Measurements from ENCODE around the gene HEATR5A.

The HEATR5A gene

GRCh38 chr14:31435276-31435675 is 14.9 kb upstream of the HEATR5A start:
- no peak for DNase-seq (ENCODE audit: low spot score)
- H3K18ac ChIP-seq (ENCODE audit: low read length): no peak overlapping the region
- no peak overlapping the region for H3K4me3 ChIP-seq (ENCODE audit: low read length in 2 of 2)
- no peak overlapping the region for H2BK5ac ChIP-seq (ENCODE audit: low read length)
- no peak overlapping the region for H2AK5ac ChIP-seq (ENCODE audit: low read depth, low read length)
- H3K27ac ChIP-seq (replicated peaks; ENCODE audit: low read length): no peak overlapping the region
- no peak overlapping the region for H4K8ac ChIP-seq (ENCODE audit: low read depth, low read length)
- no peak overlapping the region for H4K91ac ChIP-seq (ENCODE audit: low read depth, low read length, poor library complexity)
- no peak overlapping the region for H3K9ac ChIP-seq (ENCODE audit: low read depth, low read length, poor library complexity)
- H3K4me1 ChIP-seq (ENCODE audit: control insufficient read depth in 2 of 2, insufficient read depth in 1 of 2, low read depth in 1 of 2, low read length in 2 of 2): peaks cover 0 to 9% of the 10 kb centered on the region in 2 donors
- H3K36me3 ChIP-seq (replicated peaks in 1 of 2; ENCODE audit: control insufficient read depth in 2 of 2, insufficient read depth in 2 of 2, low read length in 2 of 2): no peaks in the 10 kb centered on the region
- H3K4ac ChIP-seq (ENCODE audit: low read length): no peak overlapping the region
- peaks cover 0 to 22% of the 10 kb centered on the region in 2 donors for H3K9me3 ChIP-seq (replicated peaks in 1 of 2; ENCODE audit: control insufficient read depth in 2 of 2, insufficient read depth in 1 of 2, low read depth in 1 of 2, low read length in 2 of 2)
- H3K23ac ChIP-seq (ENCODE audit: low read depth, low read length, poor library complexity): no peak overlapping the region
- no peak overlapping the region for H2BK15ac ChIP-seq (ENCODE audit: low read length)
- no peak overlapping the region for H2AFZ ChIP-seq (ENCODE audit: low read length)
- H3K79me1 ChIP-seq (ENCODE audit: low read depth, low read length): no peaks in the 10 kb centered on the region
- H3K4me2 ChIP-seq (ENCODE audit: insufficient read depth, low read length, poor library complexity, severe bottlenecking): no peak overlapping the region
- H2BK12ac ChIP-seq (ENCODE audit: low read length): no peak overlapping the region
- no peak overlapping the region for H2BK120ac ChIP-seq (ENCODE audit: low read depth, low read length)
- H3K27me3 ChIP-seq (ENCODE audit: control insufficient read depth in 3 of 3, insufficient read depth in 3 of 3, low read depth in 1 of 3, low read length in 3 of 3): no peaks in the 10 kb centered on the region
- no peak overlapping the region for H3K14ac ChIP-seq (ENCODE audit: low read length)

GRCh38 chr14:31430634-31431264 is 10.4 kb upstream of the HEATR5A start:
- Histone ChIP-seq H4K8ac (ENCODE audit: low read depth, low read length) (no peak overlapping the region), H2BK15ac (ENCODE audit: low read length) (no peak overlapping the region), H2AFZ (ENCODE audit: low read length) (no peak overlapping the region), H3K4me2 (ENCODE audit: insufficient read depth, low read length, poor library complexity, severe bottlenecking) (no peak overlapping the region), H3K79me1 (ENCODE audit: low read depth, low read length) (no peaks in the 10 kb centered on the region), H3K9ac (ENCODE audit: low read depth, low read length, poor library complexity) (no peak overlapping the region), H2BK120ac (ENCODE audit: low read depth, low read length) (no peak overlapping the region), H4K91ac (ENCODE audit: low read depth, low read length, poor library complexity) (no peak overlapping the region), H3K9me3 (replicated peaks in 1 of 2; ENCODE audit: control insufficient read depth in 2 of 2, insufficient read depth in 1 of 2, low read depth in 1 of 2, low read length in 2 of 2) (peaks cover 0 to 15% of the 10 kb centered on the region in 2 donors), H3K27me3 (ENCODE audit: control insufficient read depth in 3 of 3, insufficient read depth in 3 of 3, low read depth in 1 of 3, low read length in 3 of 3) (no peaks in the 10 kb centered on the region), H3K36me3 (replicated peaks in 1 of 2; ENCODE audit: control insufficient read depth in 2 of 2, insufficient read depth in 2 of 2, low read length in 2 of 2) (no peaks in the 10 kb centered on the region), H2BK5ac (ENCODE audit: low read length) (no peak overlapping the region), H3K27ac (replicated peaks; ENCODE audit: low read length) (no peak overlapping the region), H3K23ac (ENCODE audit: low read depth, low read length, poor library complexity) (no peak overlapping the region), H3K14ac (ENCODE audit: low read length) (no peak overlapping the region), H3K4me3 (ENCODE audit: low read length in 2 of 2) (no peak overlapping the region), H2AK5ac (ENCODE audit: low read depth, low read length) (no peak overlapping the region), H3K4ac (ENCODE audit: low read length) (no peak overlapping the region), H3K18ac (ENCODE audit: low read length) (no peak overlapping the region), H3K4me1 (ENCODE audit: control insufficient read depth in 2 of 2, insufficient read depth in 1 of 2, low read depth in 1 of 2, low read length in 2 of 2) (peaks cover 0 to under 1% of the 10 kb centered on the region in 2 donors), H2BK12ac (ENCODE audit: low read length) (no peak overlapping the region)
- no CpG with 5 or more reads among the region's 11 CpGs for WGBS, 2 donors (ENCODE audit: extremely low coverage in 2 of 2, insufficient read length in 2 of 2, insufficient replicate concordance in 1 of 2)
- no peak for DNase-seq (ENCODE audit: low spot score)

GRCh38 chr14:31429791-31430190 is 9.4 kb upstream of the HEATR5A start:
- no peak overlapping the region for H2BK15ac ChIP-seq (ENCODE audit: low read length)
- no peak overlapping the region for H3K9ac ChIP-seq (ENCODE audit: low read depth, low read length, poor library complexity)
- no peak overlapping the region for H4K8ac ChIP-seq (ENCODE audit: low read depth, low read length)
- DNase-seq (ENCODE audit: low spot score): no peak
- H3K4me1 ChIP-seq (ENCODE audit: control insufficient read depth in 2 of 2, insufficient read depth in 1 of 2, low read depth in 1 of 2, low read length in 2 of 2): peaks cover 0 to 2% of the 10 kb centered on the region in 2 donors
- H3K4me2 ChIP-seq (ENCODE audit: insufficient read depth, low read length, poor library complexity, severe bottlenecking): no peak overlapping the region
- no peak overlapping the region for H2BK120ac ChIP-seq (ENCODE audit: low read depth, low read length)
- H3K9me3 ChIP-seq (replicated peaks in 1 of 2; ENCODE audit: control insufficient read depth in 2 of 2, insufficient read depth in 1 of 2, low read depth in 1 of 2, low read length in 2 of 2): peaks cover 0 to 15% of the 10 kb centered on the region in 2 donors
- no peak overlapping the region for H3K23ac ChIP-seq (ENCODE audit: low read depth, low read length, poor library complexity)
- no peak overlapping the region for H3K4me3 ChIP-seq (ENCODE audit: low read length in 2 of 2)
- no peak overlapping the region for H3K4ac ChIP-seq (ENCODE audit: low read length)
- no peak overlapping the region for H3K18ac ChIP-seq (ENCODE audit: low read length)
- no peak overlapping the region for H3K27ac ChIP-seq (replicated peaks; ENCODE audit: low read length)
- no peak overlapping the region for H3K14ac ChIP-seq (ENCODE audit: low read length)
- no CpG with 5 or more reads among the region's 1 CpG for WGBS, 2 donors (ENCODE audit: extremely low coverage in 2 of 2, insufficient read length in 2 of 2, insufficient replicate concordance in 1 of 2)
- H2AFZ ChIP-seq (ENCODE audit: low read length): no peak overlapping the region
- H3K27me3 ChIP-seq (ENCODE audit: control insufficient read depth in 3 of 3, insufficient read depth in 3 of 3, low read depth in 1 of 3, low read length in 3 of 3): no peaks in the 10 kb centered on the region
- no peak overlapping the region for H2AK5ac ChIP-seq (ENCODE audit: low read depth, low read length)
- no peak overlapping the region for H2BK5ac ChIP-seq (ENCODE audit: low read length)
- H3K36me3 ChIP-seq (replicated peaks in 1 of 2; ENCODE audit: control insufficient read depth in 2 of 2, insufficient read depth in 2 of 2, low read length in 2 of 2): no peaks in the 10 kb centered on the region
- no peak overlapping the region for H2BK12ac ChIP-seq (ENCODE audit: low read length)
- no peaks in the 10 kb centered on the region for H3K79me1 ChIP-seq (ENCODE audit: low read depth, low read length)
- no peak overlapping the region for H4K91ac ChIP-seq (ENCODE audit: low read depth, low read length, poor library complexity)

GRCh38 chr14:31428011-31428410 is 7.7 kb upstream of the HEATR5A start:
- no CpG with 5 or more reads among the region's 1 CpG for WGBS, 2 donors (ENCODE audit: extremely low coverage in 2 of 2, insufficient read length in 2 of 2, insufficient replicate concordance in 1 of 2)
- no peak overlapping the region for H2AK5ac ChIP-seq (ENCODE audit: low read depth, low read length)

More at GRCh38 chr14:31428011-31428410, 7.7 kb upstream of the HEATR5A start:
- no peak overlapping the region for H4K8ac ChIP-seq (ENCODE audit: low read depth, low read length)
- H2BK15ac ChIP-seq (ENCODE audit: low read length): no peak overlapping the region
- no peak overlapping the region for H3K9ac ChIP-seq (ENCODE audit: low read depth, low read length, poor library complexity)
- no peak overlapping the region for H2BK5ac ChIP-seq (ENCODE audit: low read length)
- H3K23ac ChIP-seq (ENCODE audit: low read depth, low read length, poor library complexity): no peak overlapping the region
- H3K79me1 ChIP-seq (ENCODE audit: low read depth, low read length): no peaks in the 10 kb centered on the region
- peaks cover 0 to 13% of the 10 kb centered on the region in 2 donors for H3K9me3 ChIP-seq (replicated peaks in 1 of 2; ENCODE audit: control insufficient read depth in 2 of 2, insufficient read depth in 1 of 2, low read depth in 1 of 2, low read length in 2 of 2)
- no peak overlapping the region for H2AFZ ChIP-seq (ENCODE audit: low read length)
- no peaks in the 10 kb centered on the region for H3K36me3 ChIP-seq (replicated peaks in 1 of 2; ENCODE audit: control insufficient read depth in 2 of 2, insufficient read depth in 2 of 2, low read length in 2 of 2)
- H3K4ac ChIP-seq (ENCODE audit: low read length): no peak overlapping the region
- H2BK120ac ChIP-seq (ENCODE audit: low read depth, low read length): no peak overlapping the region
- no peak overlapping the region for H3K4me2 ChIP-seq (ENCODE audit: insufficient read depth, low read length, poor library complexity, severe bottlenecking)
- H3K4me3 ChIP-seq (ENCODE audit: low read length in 2 of 2): no peak overlapping the region
- H3K27ac ChIP-seq (replicated peaks; ENCODE audit: low read length): no peak overlapping the region
- H3K18ac ChIP-seq (ENCODE audit: low read length): no peak overlapping the region
- no peak overlapping the region for H4K91ac ChIP-seq (ENCODE audit: low read depth, low read length, poor library complexity)
- H3K27me3 ChIP-seq (ENCODE audit: control insufficient read depth in 3 of 3, insufficient read depth in 3 of 3, low read depth in 1 of 3, low read length in 3 of 3): no peaks in the 10 kb centered on the region
- DNase-seq (ENCODE audit: low spot score): no peak
- no peak overlapping the region for H2BK12ac ChIP-seq (ENCODE audit: low read length)
- H3K4me1 ChIP-seq (ENCODE audit: control insufficient read depth in 2 of 2, insufficient read depth in 1 of 2, low read depth in 1 of 2, low read length in 2 of 2): peaks cover 0 to 2% of the 10 kb centered on the region in 2 donors
- H3K14ac ChIP-seq (ENCODE audit: low read length): no peak overlapping the region

Data from neuronal stem cell (in vitro differentiated cells).